HCT116 (cell line): ENCODE results near the gene JPH3. TPM values are rescaled to one million over a fixed set of nuclear protein-coding genes. Genes with fewer than 3 reads are reported as not detected.
"Not testable (repeated sequence)": the region's sequence is repeated elsewhere in the genome, so short reads cannot be mapped to it uniquely, and the experiment has no call there.

Experiments
- ATAC-seq: fragments of 200-7000 bp; cut with Tn5 transposase; 2 replicates; pipeline ENCODE4 v1.9.1; 2020; ENCODE audit warnings: mild to moderate bottlenecking, moderate library complexity
- BruUV-seq: library from RNA; stranded (reverse); fragments of 400-500 nt; replicated peaks from 2 replicates; lab custom pipeline; 2021; lab: Mats Ljungman, UMichigan
- CTCF ChIA-PET: fragments of 300-600 bp; sonication (Branson Sonifier 250); formaldehyde crosslinking; loops from one replicate; lab custom pipeline; 2021; ENCODE audit warnings: antibody characterized with exemption; lab: Charles Lee
- POLR2A ChIA-PET: fragments of 300-600, 350-600 bp; sonication (Branson Sonifier 250); formaldehyde crosslinking; loops from one replicate; lab custom pipeline; 2021; ENCODE audit warnings: antibody characterized with exemption; lab: Charles Lee
- RAD21 ChIA-PET, 2 experiments: fragments of 300-600 bp; sonication (Branson Sonifier 250); formaldehyde crosslinking; loops; one replicate each; lab custom pipeline; 2023; ENCODE audit warnings: low total read pairs in 2 of 2; ENCODE audit not compliant: uncharacterized antibody in 2 of 2, unreplicated experiment in 2 of 2, low non-redundant PET in 1 of 2; lab: Charles Lee
- DNase-seq: peaks from one replicate; pipeline ENCODE4 v3.0.0-alpha.2; 2010; ENCODE audit warnings: low read depth, low spot score
- H2AFZ ChIP-seq: fragments of 200-600 bp; shearing (Covaris generic), sonication (generic); 2 replicates; pipeline ENCODE4 v1.6.1; 2017; ENCODE audit warnings: low read depth, mixed run types, mixed read lengths, antibody characterized with exemption, low read length; ENCODE audit not compliant: poor library complexity, severe bottlenecking
- H3K27ac ChIP-seq: 2 replicates; pipeline ENCODE4 v1.5.1; 2012; ENCODE audit warnings: low read depth, low read length
- H3K27me3 ChIP-seq: fragments of 200-600 bp; sonication (generic); 2 replicates; pipeline ENCODE4 v1.6.1; 2016; ENCODE audit warnings: mixed run types, low read length, mixed read lengths; ENCODE audit not compliant: insufficient read depth
- H3K36me3 ChIP-seq, 2 experiments: fragments of 200-500 bp in 1 of 2; fragments of 200-600 bp in 1 of 2; sonication (Bioruptor generic) in 1 of 2; sonication (generic) in 1 of 2; 2 replicates each; pipeline versions ENCODE4 v1.5.1 to v1.6.1; 2014 to 2016; ENCODE audit warnings: low read length in 2 of 2, inconsistent platforms in 1 of 2, mixed read lengths in 1 of 2, mixed run types in 1 of 2; ENCODE audit not compliant: insufficient read depth in 2 of 2, control insufficient read depth in 1 of 2
- H3K4me1 ChIP-seq, 2 experiments: fragments of 200-600 bp in 1 of 2; sonication (generic) in 1 of 2; 2 replicates each; pipeline versions ENCODE4 v1.5.1 to v1.6.1; 2012 to 2017; ENCODE audit warnings: low read length in 2 of 2, inconsistent platforms in 1 of 2, mild to moderate bottlenecking in 1 of 2, mixed read lengths in 1 of 2, mixed run types in 1 of 2, moderate library complexity in 1 of 2; ENCODE audit not compliant: insufficient read depth in 2 of 2, control insufficient read depth in 1 of 2
- H3K4me2 ChIP-seq: fragments of 200-600 bp; sonication (generic); 2 replicates; pipeline ENCODE4 v1.6.1; 2017; ENCODE audit warnings: mixed run types, low read length, mixed read lengths
- H3K4me3 ChIP-seq, 2 experiments: fragments of 200-600 bp in 1 of 2; sonication (generic) in 1 of 2; replicated peaks in 1 of 2; 2 replicates each; pipeline ENCODE4 v1.5.1; 2011 to 2016; ENCODE audit warnings: low read length in 2 of 2, control low read depth in 1 of 2, low read depth in 1 of 2, mild to moderate bottlenecking in 1 of 2, mixed read lengths in 1 of 2, mixed run types in 1 of 2
- H3K79me2 ChIP-seq: fragments of 200-600 bp; sonication (generic); 2 replicates; pipeline ENCODE4 v1.6.1; 2017; ENCODE audit warnings: mild to moderate bottlenecking, mixed run types, low read length, moderate library complexity, mixed read lengths; ENCODE audit not compliant: insufficient read depth
- H3K9ac ChIP-seq: fragments of 200-600 bp; sonication (generic); 2 replicates; pipeline ENCODE4 v1.6.1; 2016; ENCODE audit warnings: low read length, mixed read lengths
- H3K9me2 ChIP-seq: fragments of 200-600 bp; sonication (generic), shearing (Covaris generic); 2 replicates; pipeline ENCODE4 v1.6.1; 2017; ENCODE audit warnings: mixed run types, mild to moderate bottlenecking, moderate library complexity; ENCODE audit not compliant: insufficient read depth
- H3K9me3 ChIP-seq, 2 experiments: fragments of 200-500 bp in 1 of 2; fragments of 200-600 bp in 1 of 2; sonication (Bioruptor generic) in 1 of 2; sonication (generic) in 1 of 2; 2 replicates each; pipeline ENCODE4 v1.6.1; 2014 to 2017; ENCODE audit warnings: low read length in 2 of 2, mixed read lengths in 2 of 2, inconsistent platforms in 1 of 2, low read depth in 1 of 2, mild to moderate bottlenecking in 1 of 2, mixed run types in 1 of 2, moderate library complexity in 1 of 2; ENCODE audit not compliant: control insufficient read depth in 1 of 2, insufficient read depth in 1 of 2
- H4K20me1 ChIP-seq: fragments of 200-600 bp; sonication (generic), shearing (Covaris generic); 2 replicates; pipeline ENCODE4 v1.6.1; 2017; ENCODE audit warnings: mixed run types, mild to moderate bottlenecking, moderate library complexity; ENCODE audit not compliant: insufficient read depth
- CBX3 ChIP-seq: IDR thresholded peaks from 2 replicates; pipeline ENCODE4 v1.6.1; 2012; ENCODE audit warnings: low read depth
- CEBPB ChIP-seq: IDR thresholded peaks from 2 replicates; pipeline ENCODE4 v1.6.1; 2012; ENCODE audit warnings: low read depth
- POLR2AphosphoS5 ChIP-seq: IDR thresholded peaks from 2 replicates; pipeline ENCODE4 v1.6.1; 2011; ENCODE audit warnings: mild to moderate bottlenecking, low read depth, low read length, moderate library complexity
- SIN3A ChIP-seq: IDR thresholded peaks from 2 replicates; pipeline ENCODE4 v1.6.1; 2012; ENCODE audit warnings: low read depth
- ZBTB33 ChIP-seq: IDR thresholded peaks from 2 replicates; pipeline ENCODE4 v1.6.1; 2011; ENCODE audit warnings: mild to moderate bottlenecking, low read length, moderate library complexity; ENCODE audit not compliant: insufficient replicate concordance; ENCODE audit errors: extremely low read depth
- ZFX ChIP-seq: fragments of 450-650 bp; IDR thresholded peaks from 2 replicates; pipeline ENCODE4 v1.6.1; 2017
- ZNF274 ChIP-seq: fragments of 200-500 bp; sonication (Bioruptor generic); IDR thresholded peaks from 2 replicates; pipeline ENCODE4 v1.6.1; 2014; ENCODE audit warnings: mild to moderate bottlenecking, low read depth, low read length, inconsistent platforms
- intact Hi-C: fragments of 100-400 bp; cut with micrococcal nuclease; formaldehyde crosslinking; loops from 2 replicates; pipeline ENCODE4 v1.10.0; 2022
- total RNA-seq: library from RNA; stranded (reverse); gene quantifications from one replicate; pipeline ENCODE4 v1.2.1, GENCODE V29; 2021; ENCODE audit not compliant: unreplicated experiment
- TF ChIP-seq, protein P1 (sequence below): IDR thresholded peaks from 2 replicates; pipeline ENCODE4 v1.6.1; 2012
- TF ChIP-seq, protein P2 (sequence below): IDR thresholded peaks from 2 replicates; pipeline ENCODE4 v1.6.1; 2012

JPH3 gene
- total RNA-seq, 1 experiment from 2014 or later: 0.10 TPM

DNA sequence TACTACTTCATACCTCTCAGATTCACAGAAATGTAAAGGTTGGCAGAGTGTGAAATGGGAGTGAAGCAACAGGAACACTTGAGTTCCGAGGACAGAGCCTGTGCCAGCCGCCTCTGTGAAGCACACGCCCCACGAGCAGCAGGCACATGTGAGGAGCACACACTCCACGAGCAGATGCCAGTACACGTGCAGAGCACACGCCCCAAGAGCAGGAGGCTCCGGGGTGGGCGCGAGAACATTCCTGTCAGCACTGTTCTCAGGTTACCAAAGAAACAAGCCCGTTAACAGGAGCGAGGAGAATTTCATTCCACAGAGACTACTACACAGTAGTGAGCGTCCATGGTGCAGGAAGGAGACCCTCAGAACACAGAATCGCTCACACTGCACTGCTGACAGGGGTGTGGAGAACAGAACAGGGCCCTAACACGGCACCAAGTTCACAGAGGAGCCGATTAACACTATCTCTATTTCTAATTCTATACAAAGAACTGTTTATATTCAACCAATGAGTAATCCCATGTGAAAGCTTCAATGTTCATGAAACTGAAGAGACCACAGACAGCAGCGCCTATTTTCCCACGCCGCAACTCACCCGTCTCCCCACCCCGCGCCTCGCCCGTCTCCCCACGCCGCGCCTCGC lies 123.4 kb downstream of the JPH3 start:
- POLR2A ChIA-PET: no interaction called here
- BruUV-seq: no TSS peak
- H3K9ac ChIP-seq: no peak overlapping the region
- no peaks in the 10 kb centered on the region for H3K27me3 ChIP-seq
- H3K4me3 ChIP-seq: no peak overlapping the region
- H3K9me3 ChIP-seq: no peaks in the 10 kb centered on the region
- no peak overlapping the region for H2AFZ ChIP-seq
- H3K79me2 ChIP-seq: peaks cover 52% of the 10 kb centered on the region; the same call in 1 of the 2 replicates
- peaks cover 12 to 37% of the 10 kb centered on the region in 2 experiments for H3K36me3 ChIP-seq
- H3K9me2 ChIP-seq: no peaks in the 10 kb centered on the region
- intact Hi-C loops: no loop called here
- no peak for DNase-seq
- TF ChIP-seq ZNF274 (no peak), CBX3 (no peak), ZBTB33 (no peak), POLR2AphosphoS5 (no peak), CEBPB (no peak), SIN3A (no peak), ZFX (no peak)
- TF ChIP-seq, protein P1, sequence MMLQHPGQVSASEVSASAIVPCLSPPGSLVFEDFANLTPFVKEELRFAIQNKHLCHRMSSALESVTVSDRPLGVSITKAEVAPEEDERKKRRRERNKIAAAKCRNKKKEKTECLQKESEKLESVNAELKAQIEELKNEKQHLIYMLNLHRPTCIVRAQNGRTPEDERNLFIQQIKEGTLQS: no peak
- TF ChIP-seq, protein P2, sequence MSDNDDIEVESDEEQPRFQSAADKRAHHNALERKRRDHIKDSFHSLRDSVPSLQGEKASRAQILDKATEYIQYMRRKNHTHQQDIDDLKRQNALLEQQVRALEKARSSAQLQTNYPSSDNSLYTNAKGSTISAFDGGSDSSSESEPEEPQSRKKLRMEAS: no peak
- RAD21 ChIA-PET: no interaction called here
- H3K4me1 ChIP-seq: no peaks in the 10 kb centered on the region
- peaks cover 3% of the 10 kb centered on the region; the same call in 1 of the 2 replicates for H4K20me1 ChIP-seq
- ATAC-seq: peak; percentile 32; the same call in 1 of the 2 replicates
- CTCF ChIA-PET: no interaction called here
- H3K27ac ChIP-seq: no peak overlapping the region
- H3K4me2 ChIP-seq: no peak overlapping the region

- H3K27me3 ChIP-seq, BruUV-seq, H3K9me3 ChIP-seq, DNase-seq, H3K4me2 ChIP-seq, H2AFZ ChIP-seq, RAD21 ChIA-PET, ATAC-seq, H3K9me2 ChIP-seq, H4K20me1 ChIP-seq, H3K4me1 ChIP-seq, POLR2A ChIA-PET, H3K27ac ChIP-seq, H3K9ac ChIP-seq, CTCF ChIA-PET, H3K4me3 ChIP-seq, intact Hi-C loops: not testable (repeated sequence)
- H3K79me2 ChIP-seq: peaks cover 53% of the 10 kb centered on the region; the same call in 1 of the 2 replicates
- peaks cover 12 to 41% of the 10 kb centered on the region in 2 experiments for H3K36me3 ChIP-seq
These were observed 124.3 kb downstream of the JPH3 start for GRCh38 chr16:87726577-87726976.
